ENCODE results near the gene LCMT2. TPM values are rescaled to one million over a fixed set of nuclear protein-coding genes. Genes with fewer than 3 reads are reported as not detected.

LCMT2 gene, protein sequence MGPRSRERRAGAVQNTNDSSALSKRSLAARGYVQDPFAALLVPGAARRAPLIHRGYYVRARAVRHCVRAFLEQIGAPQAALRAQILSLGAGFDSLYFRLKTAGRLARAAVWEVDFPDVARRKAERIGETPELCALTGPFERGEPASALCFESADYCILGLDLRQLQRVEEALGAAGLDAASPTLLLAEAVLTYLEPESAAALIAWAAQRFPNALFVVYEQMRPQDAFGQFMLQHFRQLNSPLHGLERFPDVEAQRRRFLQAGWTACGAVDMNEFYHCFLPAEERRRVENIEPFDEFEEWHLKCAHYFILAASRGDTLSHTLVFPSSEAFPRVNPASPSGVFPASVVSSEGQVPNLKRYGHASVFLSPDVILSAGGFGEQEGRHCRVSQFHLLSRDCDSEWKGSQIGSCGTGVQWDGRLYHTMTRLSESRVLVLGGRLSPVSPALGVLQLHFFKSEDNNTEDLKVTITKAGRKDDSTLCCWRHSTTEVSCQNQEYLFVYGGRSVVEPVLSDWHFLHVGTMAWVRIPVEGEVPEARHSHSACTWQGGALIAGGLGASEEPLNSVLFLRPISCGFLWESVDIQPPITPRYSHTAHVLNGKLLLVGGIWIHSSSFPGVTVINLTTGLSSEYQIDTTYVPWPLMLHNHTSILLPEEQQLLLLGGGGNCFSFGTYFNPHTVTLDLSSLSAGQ
- 8.5 and 9.1 TPM in 2 replicates for total RNA-seq

DNA sequence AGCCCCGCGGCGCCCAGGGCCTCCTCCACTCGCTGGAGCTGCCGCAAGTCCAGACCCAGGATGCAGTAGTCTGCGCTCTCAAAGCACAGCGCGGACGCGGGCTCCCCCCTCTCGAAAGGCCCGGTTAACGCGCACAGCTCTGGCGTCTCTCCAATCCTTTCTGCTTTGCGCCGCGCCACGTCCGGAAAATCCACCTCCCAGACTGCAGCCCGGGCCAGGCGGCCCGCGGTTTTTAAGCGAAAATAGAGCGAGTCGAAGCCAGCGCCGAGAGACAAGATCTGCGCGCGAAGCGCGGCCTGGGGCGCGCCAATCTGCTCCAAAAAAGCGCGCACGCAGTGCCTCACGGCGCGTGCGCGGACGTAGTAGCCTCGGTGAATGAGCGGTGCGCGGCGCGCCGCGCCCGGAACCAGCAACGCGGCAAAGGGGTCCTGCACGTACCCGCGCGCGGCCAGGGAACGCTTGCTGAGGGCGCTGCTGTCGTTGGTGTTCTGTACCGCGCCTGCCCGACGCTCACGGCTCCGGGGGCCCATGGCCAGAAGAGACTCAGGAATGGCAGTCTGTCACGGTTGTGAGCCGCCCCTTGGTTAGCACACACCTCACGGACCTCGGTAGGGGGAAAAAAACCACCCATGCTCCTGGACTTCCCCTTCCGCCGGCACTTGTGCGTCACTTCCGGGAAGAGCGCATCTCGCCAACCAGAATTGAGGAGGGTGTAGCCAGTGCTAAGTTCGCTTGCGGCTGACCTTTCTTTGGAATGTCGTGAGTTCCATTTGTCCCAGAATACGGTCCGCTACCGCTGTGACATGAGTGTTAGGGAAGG is at the start of gene LCMT2:
TSS of gene LCMT2 (minus strand) at position 614 of the 820 bp plus-strand sequence. CDS start at position 530, 84 bp downstream.

DNA sequence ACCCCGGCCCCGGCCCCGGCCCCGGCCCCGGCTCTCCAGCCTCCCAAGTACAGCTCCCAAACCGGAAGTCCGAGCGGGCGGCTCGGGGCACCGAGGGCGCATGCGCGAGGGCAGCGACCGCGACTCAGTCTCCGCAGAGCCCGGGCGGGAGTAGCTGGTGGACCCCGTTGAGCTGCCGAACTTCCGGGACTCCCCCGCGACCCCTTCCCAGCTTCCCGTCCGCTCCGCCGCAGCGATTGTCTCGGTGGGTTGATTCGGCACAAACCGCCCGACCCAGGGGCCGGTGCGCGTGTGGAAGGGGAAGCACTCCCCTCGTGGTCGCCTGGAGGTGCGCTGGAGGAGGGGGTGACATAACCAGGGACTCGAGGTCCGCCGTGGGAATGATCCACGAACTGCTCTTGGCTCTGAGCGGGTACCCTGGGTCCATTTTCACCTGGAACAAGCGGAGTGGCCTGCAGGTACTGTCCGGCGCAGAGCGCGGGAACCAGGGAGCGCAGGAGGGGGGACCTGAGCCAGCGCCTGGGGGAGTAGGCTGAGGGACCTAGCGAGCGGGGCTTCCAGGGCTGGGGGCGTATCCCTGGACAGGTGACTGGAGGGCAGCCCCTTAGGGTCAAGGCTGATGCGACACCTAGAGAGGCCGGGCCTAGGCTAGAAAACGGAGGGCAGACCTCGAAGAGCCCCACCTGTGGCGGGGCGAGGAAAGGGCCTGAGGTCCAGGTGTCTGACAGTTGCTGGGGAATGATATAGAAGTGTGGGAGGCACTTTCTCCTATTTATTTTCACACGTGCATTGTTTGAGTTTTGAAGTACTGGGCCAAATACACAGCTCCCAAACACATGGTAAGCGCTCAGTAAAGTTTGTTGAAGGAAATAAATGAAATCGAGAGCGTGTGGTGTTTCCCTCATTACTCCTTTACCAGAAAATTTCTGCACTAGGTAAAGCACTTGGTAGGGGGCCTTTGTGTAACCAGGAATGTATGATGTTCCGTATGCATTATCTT is 40.9 kb upstream of the LCMT2 start, which contains the start of the genes TUBGCP4 and ZSCAN29:
TSS of gene TUBGCP4 (plus strand) at position 127 of the 1,000 bp plus-strand sequence. CDS start at position 381, 254 bp downstream.
TSS of gene ZSCAN29 (minus strand) at position 69 of the 1,000 bp plus-strand sequence. CDS start 1,130 bp downstream, outside the sequence.

GRCh38 chr15:43302205-43302817 is 28.1 kb downstream of the LCMT2 start, which contains the start of gene TGM7:
TSS of gene TGM7 (minus strand) at chr15:43302255.

Other genes starting within 250 kb of the LCMT2 start
- gene UBR1, start 224.5 kb downstream of the LCMT2 start, total RNA-seq, result 36.4 and 39.8 TPM in 2 replicates
- gene TMEM62, start 197.0 kb downstream of the LCMT2 start, total RNA-seq, result 13.7 and 14.5 TPM in 2 replicates
- gene CCNDBP1, start 145.2 kb downstream of the LCMT2 start, total RNA-seq, result 65.0 and 79.3 TPM in 2 replicates
- gene EPB42, start 109.6 kb downstream of the LCMT2 start, total RNA-seq, result not detected in 2 replicates
- gene TGM5, start 63.6 kb downstream of the LCMT2 start, total RNA-seq, result not detected in 2 replicates
- not detected in 2 replicates for gene TGM7, start 28.3 kb downstream of the LCMT2 start, total RNA-seq
- gene ZSCAN29, start 40.5 kb upstream of the LCMT2 start, total RNA-seq, result 16.1 and 17.3 TPM in 2 replicates
- gene TUBGCP4, start 40.5 kb upstream of the LCMT2 start, total RNA-seq, result 9.5 and 10.0 TPM in 2 replicates
- 68.0 and 71.2 TPM in 2 replicates for gene TP53BP1, start 162.6 kb upstream of the LCMT2 start, total RNA-seq
- 35.8 and 49.3 TPM in 2 replicates for gene MAP1A, start 187.0 kb upstream of the LCMT2 start, total RNA-seq